Natural killer cell (primary cell): ENCODE data around the gene ARL8A. TPM values are rescaled to one million over a fixed set of nuclear protein-coding genes. Genes with fewer than 3 reads are reported as not detected.

ENCODE experiments used
- ATAC-seq, 3 donors: fragments of 150-1000 bp in 2 of 3; fragments of 200-7000 bp in 1 of 3; cut with Tn5 transposase; 1 replicate in 1 of 3; 2 replicates in 2 of 3; pipeline ENCODE4 v1.10.0; 2021; ENCODE audit warnings: mild to moderate bottlenecking in 2 of 3, moderate library complexity in 2 of 3
- DNase-seq, 2 donors: peaks; one replicate each; pipeline versions ENCODE4 v3.0.0 to v3.0.0-alpha.2; 2013 to 2021; ENCODE audit warnings: mixed read lengths in 1 of 2
- H3K27ac ChIP-seq: one replicate; pipeline ENCODE4 v1.5.1; 2013; ENCODE audit warnings: mild to moderate bottlenecking, low read length
- H3K27me3 ChIP-seq: one replicate; pipeline ENCODE4 v1.6.1; 2013; ENCODE audit warnings: low read length; ENCODE audit not compliant: control insufficient read depth, insufficient read depth
- H3K36me3 ChIP-seq: one replicate; pipeline ENCODE4 v1.6.1; 2013; ENCODE audit warnings: low read length; ENCODE audit not compliant: control insufficient read depth, insufficient read depth
- H3K4me1 ChIP-seq: one replicate; pipeline ENCODE4 v1.6.1; 2013; ENCODE audit warnings: low read length; ENCODE audit not compliant: control insufficient read depth, insufficient read depth
- H3K4me3 ChIP-seq: one replicate; pipeline ENCODE4 v1.5.1; 2013; ENCODE audit warnings: low read length
- H3K9me3 ChIP-seq: one replicate; pipeline ENCODE4 v1.6.1; 2013; ENCODE audit warnings: low read length; ENCODE audit not compliant: control insufficient read depth, insufficient read depth
- H3K27ac Mint-ChIP-seq, 2 donors: one replicate each; pipeline ENCODE4 v1.8.0; 2022; ENCODE audit warnings: mild to moderate bottlenecking in 2 of 2, mixed read lengths in 2 of 2, moderate library complexity in 1 of 2
- H3K27me3 Mint-ChIP-seq, 2 donors: one replicate each; pipeline ENCODE4 v1.8.0; 2022; ENCODE audit warnings: low read depth in 2 of 2, mixed read lengths in 2 of 2
- H3K36me3 Mint-ChIP-seq: one replicate; pipeline ENCODE4 v1.8.0; 2022; ENCODE audit warnings: mixed read lengths
- H3K4me1 Mint-ChIP-seq, 2 donors: one replicate each; pipeline ENCODE4 v1.8.0; 2022; ENCODE audit warnings: mixed read lengths in 2 of 2
- H3K4me3 Mint-ChIP-seq: one replicate; pipeline ENCODE4 v1.8.0; 2022; ENCODE audit warnings: mild to moderate bottlenecking, moderate library complexity, mixed read lengths
- H3K9me3 Mint-ChIP-seq, 2 donors: one replicate each; pipeline ENCODE4 v1.8.0; 2022; ENCODE audit warnings: mixed read lengths in 2 of 2
- CTCF ChIP-seq: fragments of 200-600 bp; IDR thresholded peaks from one replicate; pipeline ENCODE4 v1.8.0; 2022; ENCODE audit warnings: antibody characterized with exemption
- WGBS: methylation state at CpG from one replicate; pipeline ENCODE4 v1.1.7; 2013; ENCODE audit warnings: missing lambda C conversion rate; ENCODE audit not compliant: insufficient coverage; 5-methylcytosine and 5-hydroxymethylcytosine counted together
- intact Hi-C: fragments of 100-400 bp; cut with micrococcal nuclease; formaldehyde crosslinking; loops from one replicate; pipeline ENCODE4 v1.14.2; 2022
- total RNA-seq, 4 donors: library from RNA; stranded (reverse); fragments of 120-200 nt in 1 of 4; gene quantifications; one replicate each; pipeline versions ENCODE4 v1.2.3 to v1.2.4, GENCODE V29; 2013 to 2022

Gene ARL8A
- total RNA-seq, 3 donors from 2014 or later (not counting 1 experiment from before 2014, with no cell fraction given) = 109 to 120 (median 109) TPM

- Mint-ChIP-seq H3K9me3 (no peaks in the 10 kb centered on the region), H3K36me3 (no peaks in the 10 kb centered on the region), H3K27ac (no peak overlapping the region), H3K27me3 (no peaks in the 10 kb centered on the region), H3K4me1 (no peaks in the 10 kb centered on the region), H3K4me3 (no peak overlapping the region)
- Histone ChIP-seq H3K27me3 (no peaks in the 10 kb centered on the region), H3K36me3 (no peaks in the 10 kb centered on the region), H3K9me3 (no peaks in the 10 kb centered on the region), H3K4me1 (no peaks in the 10 kb centered on the region), H3K27ac (no peak overlapping the region), H3K4me3 (no peak overlapping the region)
- ATAC-seq (no peak), DNase-seq (no peak)
- 66% methylated on average over 15 of the region's 16 CpGs for WGBS
- intact Hi-C loops = no loop called here
- no peak for TF ChIP-seq CTCF
Observed at GRCh38 chr1:202084791-202085681, 59.5 kb downstream of the ARL8A start.

Other genes with a start within 250 kb of the ARL8A start
- not detected for gene LMOD1, start 198.2 kb downstream of the ARL8A start, total RNA-seq
- gene TIMM17A, start 189.2 kb downstream of the ARL8A start, total RNA-seq = 10 to 100 TPM; 48.7 to 53.9 (median 51.8) TPM
- 10 to 100 TPM; 46.1 to 50.2 (median 47.9) TPM for gene RNPEP, start 162.1 kb downstream of the ARL8A start, total RNA-seq
- gene ELF3, start 134.2 kb downstream of the ARL8A start, total RNA-seq = 1 to 10 TPM; 1.0 to 3.0 (median 2.0) TPM
- not detected for gene GPR37L1, start 21.8 kb downstream of the ARL8A start, total RNA-seq
- 100 to 1,000 TPM; 144 to 241 (median 196) TPM for gene PTPN7, start 15.9 kb upstream of the ARL8A start, total RNA-seq
- gene LGR6, start 49.1 kb upstream of the ARL8A start, total RNA-seq = 10 to 100 TPM; 58.3 to 65.2 (median 60.9) TPM
- 1 to 10 TPM in 2 of 3 donors, under 1 TPM in 1; 0.92 to 2.3 (median 1.3) TPM for gene UBE2T, start 197.2 kb upstream of the ARL8A start, total RNA-seq
- gene PPP1R12B, start 204.0 kb upstream of the ARL8A start, total RNA-seq = 10 to 100 TPM; 27.8 to 47.5 (median 46.5) TPM